SK-N-SH treated with all-trans-retinoic acid at 6 μM for 48 hours (cell line): Measurements from ENCODE around the gene FAM117A.

ENCODE experiments used
- ATAC-seq: fragments of 200-7000 bp; cut with Tn5 transposase; 3 replicates; pipeline ENCODE4 v1.9.1; 2020; ENCODE audit warnings: mild to moderate bottlenecking, moderate library complexity
- ARNTL ChIP-seq: fragments of 450-650 bp; formaldehyde crosslinking; IDR thresholded peaks from 2 replicates; pipeline ENCODE4 v1.5.0; 2020; ENCODE audit warnings: low read depth, mild to moderate bottlenecking, moderate library complexity, borderline replicate concordance
- BACH2 ChIP-seq: fragments of 250-450 bp; sonication (Bioruptor Pico); IDR thresholded peaks from 2 replicates; pipeline ENCODE4 v1.9.0; 2021; ENCODE audit warnings: mild to moderate bottlenecking, borderline replicate concordance
- CSDC2 ChIP-seq: fragments of 250-450 bp; sonication (Bioruptor Pico); IDR thresholded peaks from 2 replicates; pipeline ENCODE4 v1.5.0; 2020; ENCODE audit warnings: mild to moderate bottlenecking, moderate library complexity
- CSRNP3 ChIP-seq: fragments of 250-450 bp; sonication (Bioruptor Pico); IDR thresholded peaks from 2 replicates; pipeline ENCODE4 v1.5.1; 2021; ENCODE audit warnings: mild to moderate bottlenecking, moderate library complexity
- ESRRG ChIP-seq: fragments of 250-450 bp; sonication (Bioruptor Pico); IDR thresholded peaks from 2 replicates; pipeline ENCODE4 v1.6.1; 2021; ENCODE audit warnings: mild to moderate bottlenecking
- GLIS3 ChIP-seq: fragments of 250-450 bp; sonication (Bioruptor Pico); IDR thresholded peaks from 2 replicates; pipeline ENCODE4 v1.5.0; 2020; ENCODE audit warnings: mild to moderate bottlenecking, moderate library complexity
- ISL1 ChIP-seq: fragments of 250-450 bp; sonication (Bioruptor Pico); IDR thresholded peaks from 2 replicates; pipeline ENCODE4 v2.1.2; 2022; ENCODE audit warnings: mild to moderate bottlenecking, moderate library complexity
- OSR1 ChIP-seq: fragments of 250-450 bp; sonication (Bioruptor Pico); IDR thresholded peaks from 2 replicates; pipeline ENCODE4 v1.8.0; 2022; ENCODE audit warnings: moderate library complexity, mild to moderate bottlenecking, inconsistent platforms
- PATZ1 ChIP-seq: fragments of 250-450 bp; sonication (Bioruptor Pico); IDR thresholded peaks from 2 replicates; pipeline ENCODE4 v1.8.0; 2020; ENCODE audit warnings: mild to moderate bottlenecking, moderate library complexity, borderline replicate concordance
- PPARA ChIP-seq: fragments of 250-450 bp; sonication (Bioruptor Pico); IDR thresholded peaks from 2 replicates; pipeline ENCODE4 v1.5.0; 2020; ENCODE audit warnings: mild to moderate bottlenecking, borderline replicate concordance
- RARB ChIP-seq: fragments of 250-450 bp; sonication (Bioruptor Pico); IDR thresholded peaks from 2 replicates; pipeline ENCODE4 v1.8.0; 2021; ENCODE audit warnings: mild to moderate bottlenecking, moderate library complexity
- TCF4 ChIP-seq: fragments of 250-450 bp; sonication (Bioruptor Pico); IDR thresholded peaks from 2 replicates; pipeline ENCODE4 v1.8.0; 2021; ENCODE audit warnings: mild to moderate bottlenecking, moderate library complexity, borderline replicate concordance
- TOX ChIP-seq: fragments of 250-450 bp; sonication (Bioruptor Pico); IDR thresholded peaks from 2 replicates; pipeline ENCODE4 v1.8.0; 2021; ENCODE audit warnings: mild to moderate bottlenecking, moderate library complexity, borderline replicate concordance
- ZC3H10 ChIP-seq: fragments of 250-450 bp; sonication (Bioruptor Pico); IDR thresholded peaks from 2 replicates; pipeline ENCODE4 v1.5.1; 2021; ENCODE audit warnings: mild to moderate bottlenecking, moderate library complexity
- ZFP3 ChIP-seq: fragments of 250-450 bp; sonication (Bioruptor Pico); IDR thresholded peaks from 2 replicates; pipeline ENCODE4 v1.5.0; 2020; ENCODE audit warnings: mild to moderate bottlenecking, moderate library complexity
- ZFP30 ChIP-seq: fragments of 450-650 bp; formaldehyde crosslinking; IDR thresholded peaks from 2 replicates; pipeline ENCODE4 v1.5.0; 2022; ENCODE audit warnings: mild to moderate bottlenecking, moderate library complexity
- ZNF565 ChIP-seq: fragments of 450-650 bp; formaldehyde crosslinking; conservative IDR thresholded peaks from 2 replicates; pipeline ENCODE4 v1.5.0; 2020; ENCODE audit warnings: low read depth, mild to moderate bottlenecking, moderate library complexity
- ZNF8 ChIP-seq: fragments of 450-650 bp; formaldehyde crosslinking; IDR thresholded peaks from 2 replicates; pipeline ENCODE4 v1.5.0; 2020; ENCODE audit warnings: mild to moderate bottlenecking, moderate library complexity
- TF ChIP-seq, protein P1 (sequence below): fragments of 250-450 bp; sonication (Bioruptor Pico); IDR thresholded peaks from 2 replicates; pipeline ENCODE4 v1.8.0; 2021; ENCODE audit warnings: low read depth, mild to moderate bottlenecking, moderate library complexity, borderline replicate concordance
- TF ChIP-seq, protein P2 (sequence below): fragments of 250-450 bp; sonication (Bioruptor Pico); IDR thresholded peaks from 2 replicates; pipeline ENCODE4 v1.5.0; 2020; ENCODE audit warnings: mild to moderate bottlenecking, moderate library complexity
- TF ChIP-seq, protein P3 (sequence below): fragments of 250-450 bp; sonication (Bioruptor Pico); IDR thresholded peaks from 2 replicates; pipeline ENCODE4 v1.5.1; 2020; ENCODE audit warnings: low read depth, mild to moderate bottlenecking, moderate library complexity

FAM117A gene

GRCh38 chr17:49699966-49700575, 63.9 kb downstream of the FAM117A start:
- TF ChIP-seq ZFP30 (CRISPR knock-in tag) (no peak), ARNTL (no peak), RARB (CRISPR knock-in tag) (no peak), CSDC2 (CRISPR knock-in tag) (no peak), TCF4 (CRISPR knock-in tag) (no peak), ZC3H10 (CRISPR knock-in tag) (no peak), TOX (CRISPR knock-in tag) (no peak), PPARA (CRISPR knock-in tag) (no peak), BACH2 (CRISPR knock-in tag) (no peak), OSR1 (CRISPR knock-in tag) (no peak), ISL1 (CRISPR knock-in tag) (no peak), GLIS3 (CRISPR knock-in tag) (no peak), ZFP3 (CRISPR knock-in tag) (no peak), ESRRG (CRISPR knock-in tag) (no peak), PATZ1 (CRISPR knock-in tag) (no peak)
- TF ChIP-seq, protein P1, sequence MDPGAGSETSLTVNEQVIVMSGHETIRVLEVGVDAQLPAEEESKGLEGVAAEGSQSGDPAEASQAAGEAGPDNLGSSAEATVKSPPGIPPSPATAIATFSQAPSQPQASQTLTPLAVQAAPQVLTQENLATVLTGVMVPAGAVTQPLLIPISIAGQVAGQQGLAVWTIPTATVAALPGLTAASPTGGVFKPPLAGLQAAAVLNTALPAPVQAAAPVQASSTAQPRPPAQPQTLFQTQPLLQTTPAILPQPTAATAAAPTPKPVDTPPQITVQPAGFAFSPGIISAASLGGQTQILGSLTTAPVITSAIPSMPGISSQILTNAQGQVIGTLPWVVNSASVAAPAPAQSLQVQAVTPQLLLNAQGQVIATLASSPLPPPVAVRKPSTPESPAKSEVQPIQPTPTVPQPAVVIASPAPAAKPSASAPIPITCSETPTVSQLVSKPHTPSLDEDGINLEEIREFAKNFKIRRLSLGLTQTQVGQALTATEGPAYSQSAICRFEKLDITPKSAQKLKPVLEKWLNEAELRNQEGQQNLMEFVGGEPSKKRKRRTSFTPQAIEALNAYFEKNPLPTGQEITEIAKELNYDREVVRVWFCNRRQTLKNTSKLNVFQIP (CRISPR knock-in tag): no peak
- no peak for ATAC-seq

GRCh38 chr17:49698005-49698404, 65.9 kb downstream of the FAM117A start:
- no peak for ATAC-seq
- TF ChIP-seq ZC3H10 (CRISPR knock-in tag) (no peak), ESRRG (CRISPR knock-in tag) (no peak), ZNF565 (CRISPR knock-in tag) (no peak), GLIS3 (CRISPR knock-in tag) (no peak), ARNTL (no peak), CSDC2 (CRISPR knock-in tag) (no peak), ZNF8 (no peak), CSRNP3 (no peak), PATZ1 (CRISPR knock-in tag) (no peak)
- TF ChIP-seq, protein P2, sequence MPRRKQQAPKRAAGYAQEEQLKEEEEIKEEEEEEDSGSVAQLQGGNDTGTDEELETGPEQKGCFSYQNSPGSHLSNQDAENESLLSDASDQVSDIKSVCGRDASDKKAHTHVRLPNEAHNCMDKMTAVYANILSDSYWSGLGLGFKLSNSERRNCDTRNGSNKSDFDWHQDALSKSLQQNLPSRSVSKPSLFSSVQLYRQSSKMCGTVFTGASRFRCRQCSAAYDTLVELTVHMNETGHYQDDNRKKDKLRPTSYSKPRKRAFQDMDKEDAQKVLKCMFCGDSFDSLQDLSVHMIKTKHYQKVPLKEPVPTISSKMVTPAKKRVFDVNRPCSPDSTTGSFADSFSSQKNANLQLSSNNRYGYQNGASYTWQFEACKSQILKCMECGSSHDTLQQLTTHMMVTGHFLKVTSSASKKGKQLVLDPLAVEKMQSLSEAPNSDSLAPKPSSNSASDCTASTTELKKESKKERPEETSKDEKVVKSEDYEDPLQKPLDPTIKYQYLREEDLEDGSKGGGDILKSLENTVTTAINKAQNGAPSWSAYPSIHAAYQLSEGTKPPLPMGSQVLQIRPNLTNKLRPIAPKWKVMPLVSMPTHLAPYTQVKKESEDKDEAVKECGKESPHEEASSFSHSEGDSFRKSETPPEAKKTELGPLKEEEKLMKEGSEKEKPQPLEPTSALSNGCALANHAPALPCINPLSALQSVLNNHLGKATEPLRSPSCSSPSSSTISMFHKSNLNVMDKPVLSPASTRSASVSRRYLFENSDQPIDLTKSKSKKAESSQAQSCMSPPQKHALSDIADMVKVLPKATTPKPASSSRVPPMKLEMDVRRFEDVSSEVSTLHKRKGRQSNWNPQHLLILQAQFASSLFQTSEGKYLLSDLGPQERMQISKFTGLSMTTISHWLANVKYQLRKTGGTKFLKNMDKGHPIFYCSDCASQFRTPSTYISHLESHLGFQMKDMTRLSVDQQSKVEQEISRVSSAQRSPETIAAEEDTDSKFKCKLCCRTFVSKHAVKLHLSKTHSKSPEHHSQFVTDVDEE (CRISPR knock-in tag): no peak
- TF ChIP-seq, protein P1 (CRISPR knock-in tag): no peak
- TF ChIP-seq, protein P3, sequence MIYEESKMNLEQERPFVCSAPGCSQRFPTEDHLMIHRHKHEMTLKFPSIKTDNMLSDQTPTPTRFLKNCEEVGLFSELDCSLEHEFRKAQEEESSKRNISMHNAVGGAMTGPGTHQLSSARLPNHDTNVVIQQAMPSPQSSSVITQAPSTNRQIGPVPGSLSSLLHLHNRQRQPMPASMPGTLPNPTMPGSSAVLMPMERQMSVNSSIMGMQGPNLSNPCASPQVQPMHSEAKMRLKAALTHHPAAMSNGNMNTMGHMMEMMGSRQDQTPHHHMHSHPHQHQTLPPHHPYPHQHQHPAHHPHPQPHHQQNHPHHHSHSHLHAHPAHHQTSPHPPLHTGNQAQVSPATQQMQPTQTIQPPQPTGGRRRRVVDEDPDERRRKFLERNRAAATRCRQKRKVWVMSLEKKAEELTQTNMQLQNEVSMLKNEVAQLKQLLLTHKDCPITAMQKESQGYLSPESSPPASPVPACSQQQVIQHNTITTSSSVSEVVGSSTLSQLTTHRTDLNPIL (CRISPR knock-in tag): no peak
